Testis (tissue), 2 donors: Measurements from ENCODE around the gene KCNRG.

Experiments
- CTCF ChIP-seq, 3 experiments: fragments of 450-650 bp in 2 of 3; fragments of 200-600 bp in 1 of 3; sonication (generic) in 1 of 3; IDR thresholded peaks; one replicate each; pipeline ENCODE4 v1.5.1; 2016 to 2019; ENCODE audit warnings: antibody characterized with exemption in 3 of 3, mild to moderate bottlenecking in 2 of 3, moderate library complexity in 1 of 3
- POLR2A ChIP-seq: fragments of 450-650 bp; IDR thresholded peaks from one replicate; pipeline ENCODE4 v1.6.1; 2017; ENCODE audit warnings: antibody characterized with exemption, mild to moderate bottlenecking, moderate library complexity

- TF ChIP-seq CTCF (IDR thresholded peaks at IDR 0.05): no peak
- no peak for TF ChIP-seq POLR2A
Observed at GRCh38 chr13:50060718-50061117, 45.5 kb downstream of the KCNRG start.
